Coronary artery (tissue), 2 donors: ENCODE data around the gene UBAP2.

Source experiments
- DNase-seq: peaks from one replicate; pipeline ENCODE4 v3.0.0-alpha.2; 2017; ENCODE audit warnings: low spot score
- H3K27ac ChIP-seq, 2 donors: fragments of 200-600 bp; sonication (generic); one replicate each; pipeline ENCODE4 v1.5.1; 2016 to 2019
- H3K4me3 ChIP-seq: fragments of 200-600 bp; sonication (generic); 2 replicates; pipeline ENCODE4 v1.5.1; 2016; ENCODE audit warnings: mild to moderate bottlenecking, moderate library complexity
- TF ChIP-seq, protein P1 (sequence below): fragments of 200-600 bp; sonication (generic); IDR thresholded peaks from one replicate; pipeline ENCODE4 v1.5.1; 2019; ENCODE audit warnings: antibody characterized with exemption

The UBAP2 gene

GRCh38 chr9:33908749-33909148 lies 139.9 kb downstream of the UBAP2 start:
- no peak for DNase-seq
- TF ChIP-seq, protein P1, sequence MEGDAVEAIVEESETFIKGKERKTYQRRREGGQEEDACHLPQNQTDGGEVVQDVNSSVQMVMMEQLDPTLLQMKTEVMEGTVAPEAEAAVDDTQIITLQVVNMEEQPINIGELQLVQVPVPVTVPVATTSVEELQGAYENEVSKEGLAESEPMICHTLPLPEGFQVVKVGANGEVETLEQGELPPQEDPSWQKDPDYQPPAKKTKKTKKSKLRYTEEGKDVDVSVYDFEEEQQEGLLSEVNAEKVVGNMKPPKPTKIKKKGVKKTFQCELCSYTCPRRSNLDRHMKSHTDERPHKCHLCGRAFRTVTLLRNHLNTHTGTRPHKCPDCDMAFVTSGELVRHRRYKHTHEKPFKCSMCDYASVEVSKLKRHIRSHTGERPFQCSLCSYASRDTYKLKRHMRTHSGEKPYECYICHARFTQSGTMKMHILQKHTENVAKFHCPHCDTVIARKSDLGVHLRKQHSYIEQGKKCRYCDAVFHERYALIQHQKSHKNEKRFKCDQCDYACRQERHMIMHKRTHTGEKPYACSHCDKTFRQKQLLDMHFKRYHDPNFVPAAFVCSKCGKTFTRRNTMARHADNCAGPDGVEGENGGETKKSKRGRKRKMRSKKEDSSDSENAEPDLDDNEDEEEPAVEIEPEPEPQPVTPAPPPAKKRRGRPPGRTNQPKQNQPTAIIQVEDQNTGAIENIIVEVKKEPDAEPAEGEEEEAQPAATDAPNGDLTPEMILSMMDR: no peak
- H3K27ac ChIP-seq: no peak overlapping the region
- no peak overlapping the region for H3K4me3 ChIP-seq

GRCh38 chr9:33908114-33908513 lies 140.6 kb downstream of the UBAP2 start:
- Histone ChIP-seq H3K27ac (no peak overlapping the region), H3K4me3 (no peak overlapping the region)
- TF ChIP-seq, protein P1: no peak
- DNase-seq: no peak

DNA sequence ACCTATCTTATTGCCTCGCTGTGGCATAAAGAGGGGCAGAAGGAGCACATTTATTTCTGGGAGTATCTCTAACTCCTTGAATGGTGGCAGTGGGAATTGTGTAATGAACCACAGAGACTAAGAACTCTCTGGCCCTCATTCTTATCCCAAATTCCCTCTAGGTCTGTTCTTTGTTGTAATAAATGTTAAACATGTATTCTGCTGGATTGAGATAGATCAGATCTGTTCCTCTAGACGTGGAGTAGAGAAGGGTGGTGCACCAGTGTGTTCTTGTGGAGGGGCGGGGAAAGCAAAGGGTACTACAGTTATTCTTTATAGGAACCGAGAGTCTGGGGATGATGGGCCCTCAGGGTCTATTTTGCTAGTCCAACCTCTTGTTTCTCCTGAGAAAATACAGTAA lies 141.3 kb downstream of the UBAP2 start:
- TF ChIP-seq, protein P1: no peak
- no peak for DNase-seq
- H3K27ac ChIP-seq: no peak overlapping the region
- H3K4me3 ChIP-seq: no peak overlapping the region

DNA sequence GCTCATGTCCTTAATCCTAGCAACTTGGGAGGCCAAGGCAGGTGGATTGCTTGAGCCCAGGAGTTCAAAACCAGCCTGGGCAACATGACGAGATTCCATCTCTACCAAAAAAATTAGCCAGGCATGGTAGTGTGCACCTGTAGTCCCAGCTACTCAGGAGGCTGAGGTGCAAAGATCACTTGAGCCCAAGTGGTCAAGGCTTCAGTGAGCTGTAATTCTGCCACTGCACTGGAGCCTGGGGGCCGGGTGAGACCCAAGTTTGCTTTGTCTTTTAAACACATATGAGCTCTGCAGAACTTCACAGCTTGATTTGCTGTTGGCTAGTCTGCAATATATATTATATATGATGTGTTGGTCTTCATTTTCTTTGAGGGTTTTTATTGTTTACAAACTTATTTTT lies 141.9 kb downstream of the UBAP2 start:
- no peak for DNase-seq
- TF ChIP-seq, protein P1: no peak
- no peak overlapping the region for H3K27ac ChIP-seq
- H3K4me3 ChIP-seq: no peak overlapping the region

GRCh38 chr9:33905137-33905536 lies 143.6 kb downstream of the UBAP2 start:
- no peak for DNase-seq

DNA sequence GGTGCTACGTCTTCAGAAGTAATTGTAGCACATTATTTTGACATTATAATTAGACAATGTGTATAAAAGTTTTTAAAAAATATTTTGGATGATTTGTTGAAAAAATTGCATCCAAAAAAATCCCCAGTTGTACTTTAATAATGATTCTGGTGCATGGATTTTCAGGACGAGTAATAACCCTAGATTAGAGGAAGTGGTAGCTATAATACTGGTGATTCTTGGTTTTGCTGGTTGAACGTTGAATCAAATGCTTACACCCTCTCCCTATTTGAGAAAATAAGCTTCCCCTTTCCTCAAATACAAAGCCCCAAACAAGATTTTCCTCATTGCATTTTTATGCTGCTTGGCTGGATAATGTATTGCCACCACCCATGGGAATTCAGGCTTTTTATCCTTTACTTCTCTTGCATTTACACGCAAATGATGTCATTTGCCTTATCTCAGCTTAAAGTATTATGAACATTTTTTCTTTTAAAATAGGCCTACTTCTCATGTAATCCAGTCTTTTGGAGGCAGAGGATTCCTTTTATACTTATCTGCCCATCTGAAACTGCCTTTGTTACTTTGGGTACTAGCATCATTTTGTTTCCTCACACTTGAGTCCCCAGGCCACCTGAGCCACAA lies 145.4 kb downstream of the UBAP2 start:
- H3K27ac ChIP-seq: no peak overlapping the region
- H3K4me3 ChIP-seq: no peak overlapping the region
- no peak for DNase-seq
- TF ChIP-seq, protein P1: no peak

More at GRCh38 chr9:33905137-33905536, 143.6 kb downstream of the UBAP2 start:
- H3K27ac ChIP-seq: no peak overlapping the region
- TF ChIP-seq, protein P1: no peak
- H3K4me3 ChIP-seq: no peak overlapping the region

DNA sequence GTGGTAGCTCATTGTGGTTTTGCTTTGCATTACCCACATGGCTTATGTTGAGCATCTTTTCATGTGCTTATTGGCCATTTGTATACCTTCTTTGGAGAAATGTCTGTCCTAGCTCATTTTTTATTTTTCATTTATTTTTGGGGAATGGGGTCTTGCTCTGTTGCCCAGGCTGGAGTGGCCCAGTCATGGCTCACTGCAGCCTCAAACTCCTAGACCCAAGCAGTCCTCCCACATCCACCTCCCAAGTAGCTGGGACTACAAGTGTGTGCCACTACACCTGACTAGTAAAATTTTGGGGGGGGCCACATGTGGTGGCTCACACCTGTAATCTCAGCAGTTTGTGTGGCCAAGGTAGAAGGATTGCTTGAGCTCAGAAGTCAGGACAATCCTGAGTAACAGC lies 154.4 kb downstream of the UBAP2 start:
- TF ChIP-seq, protein P1: no peak
- DNase-seq: no peak
- Histone ChIP-seq H3K27ac (no peak overlapping the region), H3K4me3 (no peak overlapping the region)
